Activated CD4-positive, alpha-beta memory T cell treated with anti-CD3 and anti-CD28 coated beads for 36 hours (primary cell): Measurements from ENCODE around the gene LRMDA. TPM values are rescaled to one million over a fixed set of nuclear protein-coding genes. Genes with fewer than 3 reads are reported as not detected.

Experiments used
- CTCF ChIA-PET: fragments of 350-600 bp; sonication (Branson Sonifier 250); formaldehyde crosslinking; loops from one replicate; lab custom pipeline; 2021; ENCODE audit warnings: antibody characterized with exemption, inconsistent platforms; lab: Charles Lee
- POLR2A ChIA-PET: fragments of 350-600 bp; sonication (Branson Sonifier 250); formaldehyde crosslinking; loops from one replicate; lab custom pipeline; 2021; ENCODE audit warnings: antibody characterized with exemption; lab: Charles Lee
- DNase-seq: peaks from one replicate; pipeline ENCODE4 v3.0.0-alpha.2; 2020
- H3K27ac Mint-ChIP-seq: one replicate; pipeline ENCODE4 v1.8.0; 2021; ENCODE audit warnings: mixed read lengths
- H3K27me3 Mint-ChIP-seq: one replicate; pipeline ENCODE4 v1.8.0; 2021; ENCODE audit warnings: mixed read lengths
- H3K36me3 Mint-ChIP-seq: one replicate; pipeline ENCODE4 v1.8.0; 2021; ENCODE audit warnings: mixed read lengths
- H3K4me1 Mint-ChIP-seq: one replicate; pipeline ENCODE4 v1.8.0; 2021; ENCODE audit warnings: low read depth, mixed read lengths
- H3K4me3 Mint-ChIP-seq: one replicate; pipeline ENCODE4 v1.8.0; 2021; ENCODE audit warnings: mild to moderate bottlenecking, mixed read lengths
- H3K9me3 Mint-ChIP-seq: one replicate; pipeline ENCODE4 v1.8.0; 2021; ENCODE audit warnings: mixed read lengths
- intact Hi-C: fragments of 100-400 bp; cut with micrococcal nuclease; formaldehyde crosslinking; loops from one replicate; pipeline ENCODE4 v1.15.1; 2023
- total RNA-seq, 2 experiments: library from RNA; stranded (reverse); gene quantifications; one replicate each; pipeline ENCODE4 v1.2.3, GENCODE V29; 2021

LRMDA gene
- not detected for total RNA-seq

- intact Hi-C loops = no loop called here
- Mint-ChIP-seq H3K36me3 (no peaks in the 10 kb centered on the region), H3K9me3 (no peaks in the 10 kb centered on the region), H3K4me1 (no peaks in the 10 kb centered on the region), H3K4me3 (no peak within 1 kb of the TSS), H3K27ac (no peak within 1 kb of the TSS), H3K27me3 (peaks cover 33% of the 10 kb centered on the region)
- CTCF ChIA-PET = interaction anchor here (1.0 kb wide), 1 partner anchor 36 kb away, joined by 3 read pairs; no protein-coding TSS in a partner anchor
- DNase-seq = no peak
- POLR2A ChIA-PET = no interaction called here
Observed at GRCh38 chr10:75431180-75432111, at the start of gene LRMDA. Gene LRMDA (plus strand): TSS chr10:75431624.

GRCh38 chr10:75386128-75386527 is 45.3 kb upstream of the LRMDA start:
- ChIA-PET POLR2A (no interaction called here), CTCF (interaction anchor here (1.1 kb wide), 1 partner anchor 9 kb away, joined by 4 read pairs; no protein-coding TSS in a partner anchor)
- Mint-ChIP-seq H3K9me3 (no peaks in the 10 kb centered on the region), H3K27me3 (peaks cover 17% of the 10 kb centered on the region), H3K4me1 (no peaks in the 10 kb centered on the region), H3K27ac (no peak overlapping the region), H3K36me3 (no peaks in the 10 kb centered on the region), H3K4me3 (no peak overlapping the region)
- DNase-seq = no peak
- intact Hi-C loops = no loop called here

GRCh38 chr10:75388082-75388481 is 43.3 kb upstream of the LRMDA start:
- CTCF ChIA-PET = no interaction called here
- intact Hi-C loops = no loop called here
- Mint-ChIP-seq H3K36me3 (no peaks in the 10 kb centered on the region), H3K27ac (no peak overlapping the region), H3K4me1 (no peaks in the 10 kb centered on the region), H3K27me3 (peaks cover 29% of the 10 kb centered on the region), H3K9me3 (no peaks in the 10 kb centered on the region), H3K4me3 (no peak overlapping the region)
- DNase-seq = no peak
- POLR2A ChIA-PET = no interaction called here

- POLR2A ChIA-PET = no interaction called here
- CTCF ChIA-PET = no interaction called here
- Mint-ChIP-seq H3K4me3 (no peak overlapping the region), H3K27me3 (peaks cover 36% of the 10 kb centered on the region), H3K9me3 (no peaks in the 10 kb centered on the region), H3K36me3 (no peaks in the 10 kb centered on the region), H3K27ac (no peak overlapping the region), H3K4me1 (peaks cover 5% of the 10 kb centered on the region)
- DNase-seq = no peak
- intact Hi-C loops = no loop called here
Observed at GRCh38 chr10:75390178-75390577, 41.2 kb upstream of the LRMDA start.

- intact Hi-C loops = no loop called here
- H3K27me3 Mint-ChIP-seq = peaks cover 35% of the 10 kb centered on the region
- H3K27ac Mint-ChIP-seq = no peak overlapping the region
- no peak overlapping the region for H3K4me3 Mint-ChIP-seq
- no peak for DNase-seq
- H3K9me3 Mint-ChIP-seq = no peaks in the 10 kb centered on the region
- POLR2A ChIA-PET = no interaction called here
- CTCF ChIA-PET = no interaction called here
- no peaks in the 10 kb centered on the region for H3K36me3 Mint-ChIP-seq
- peaks cover 5% of the 10 kb centered on the region for H3K4me1 Mint-ChIP-seq
Observed at GRCh38 chr10:75392271-75392670, 39.2 kb upstream of the LRMDA start.

- DNase-seq = no peak
- ChIA-PET CTCF (interaction anchor here (0.7 kb wide), 1 partner anchor 9 kb away, joined by 3 read pairs; the partner anchor contains the start of gene ZNF503), POLR2A (no interaction called here)
- Mint-ChIP-seq H3K4me3 (no peak overlapping the region), H3K36me3 (no peaks in the 10 kb centered on the region), H3K27ac (no peak overlapping the region), H3K27me3 (peaks cover 39% of the 10 kb centered on the region), H3K9me3 (no peaks in the 10 kb centered on the region), H3K4me1 (peaks cover 5% of the 10 kb centered on the region)
- intact Hi-C loops = no loop called here
Observed at GRCh38 chr10:75392744-75393143, 38.7 kb upstream of the LRMDA start.

- no peak overlapping the region for H3K4me3 Mint-ChIP-seq
- intact Hi-C loops = no loop called here
- H3K27me3 Mint-ChIP-seq = peaks cover 42% of the 10 kb centered on the region
- H3K27ac Mint-ChIP-seq = no peak overlapping the region
- ChIA-PET CTCF (interaction anchor here (1.2 to 1.3 kb wide), 2 partner anchors 9 to 99 kb away, joined by 3 to 4 read pairs; no protein-coding TSS in a partner anchor), POLR2A (no interaction called here)
- H3K4me1 Mint-ChIP-seq = peaks cover 5% of the 10 kb centered on the region
- H3K36me3 Mint-ChIP-seq = no peaks in the 10 kb centered on the region
- DNase-seq = no peak
- no peaks in the 10 kb centered on the region for H3K9me3 Mint-ChIP-seq
Observed at GRCh38 chr10:75394221-75394620, 37.2 kb upstream of the LRMDA start.

- Mint-ChIP-seq H3K4me1 (peaks cover 9% of the 10 kb centered on the region), H3K27ac (no peak overlapping the region), H3K27me3 (peaks cover 44% of the 10 kb centered on the region), H3K36me3 (no peaks in the 10 kb centered on the region), H3K9me3 (no peaks in the 10 kb centered on the region), H3K4me3 (no peak overlapping the region)
- intact Hi-C loops = loop anchor here (1.0 kb wide), 1 partner anchor 13 kb away; no protein-coding TSS in a partner anchor
- POLR2A ChIA-PET = no interaction called here
- CTCF ChIA-PET = interaction anchor here (0.8 to 1.3 kb wide), 5 partner anchors 10 to 226 kb away, joined by 3 to 4 read pairs (median 3); no protein-coding TSS in a partner anchor
- peak; percentile 33 for DNase-seq
Observed at GRCh38 chr10:75395066-75395931, 36.1 kb upstream of the LRMDA start.

GRCh38 chr10:75395932-75396630 is 35.3 kb upstream of the LRMDA start:
- H3K27ac Mint-ChIP-seq = no peak overlapping the region
- intact Hi-C loops = loop anchor here (1.0 kb wide), 1 partner anchor 14 kb away; no protein-coding TSS in a partner anchor
- POLR2A ChIA-PET = no interaction called here
- H3K4me3 Mint-ChIP-seq = no peak overlapping the region
- H3K36me3 Mint-ChIP-seq = no peaks in the 10 kb centered on the region
- peaks cover 12% of the 10 kb centered on the region for H3K4me1 Mint-ChIP-seq
- no peaks in the 10 kb centered on the region for H3K9me3 Mint-ChIP-seq
- CTCF ChIA-PET = interaction anchor here (0.8 to 1.3 kb wide), 4 partner anchors 12 to 225 kb away, joined by 3 read pairs; no protein-coding TSS in a partner anchor
- peaks cover 49% of the 10 kb centered on the region for H3K27me3 Mint-ChIP-seq
- DNase-seq = no peak

- no peak for DNase-seq
- ChIA-PET CTCF (interaction anchor here (0.8 to 1.3 kb wide), 3 partner anchors 11 to 225 kb away, joined by 3 read pairs; no protein-coding TSS in a partner anchor), POLR2A (no interaction called here)
- Mint-ChIP-seq H3K4me3 (no peak overlapping the region), H3K27me3 (peaks cover 46% of the 10 kb centered on the region), H3K36me3 (no peaks in the 10 kb centered on the region), H3K4me1 (peaks cover 14% of the 10 kb centered on the region), H3K9me3 (no peaks in the 10 kb centered on the region), H3K27ac (no peak overlapping the region)
- intact Hi-C loops = no loop called here
Observed at GRCh38 chr10:75396631-75397495, 34.6 kb upstream of the LRMDA start.
